HG02840 (cell line): ENCODE data around the gene OR2T10.
"Not testable (repeated sequence)": the region's sequence is repeated elsewhere in the genome, so short reads cannot be mapped to it uniquely, and the experiment has no call there.

Source experiments
- ATAC-seq: cut with Tn5 transposase; IDR thresholded peaks from one replicate; pipeline ENCODE4 v1.9.1; 2021; ENCODE audit warnings: mild to moderate bottlenecking, moderate library complexity, moderate number of reproducible peaks; ENCODE audit not compliant: unreplicated experiment, low FRiP score

Gene OR2T10

DNA sequence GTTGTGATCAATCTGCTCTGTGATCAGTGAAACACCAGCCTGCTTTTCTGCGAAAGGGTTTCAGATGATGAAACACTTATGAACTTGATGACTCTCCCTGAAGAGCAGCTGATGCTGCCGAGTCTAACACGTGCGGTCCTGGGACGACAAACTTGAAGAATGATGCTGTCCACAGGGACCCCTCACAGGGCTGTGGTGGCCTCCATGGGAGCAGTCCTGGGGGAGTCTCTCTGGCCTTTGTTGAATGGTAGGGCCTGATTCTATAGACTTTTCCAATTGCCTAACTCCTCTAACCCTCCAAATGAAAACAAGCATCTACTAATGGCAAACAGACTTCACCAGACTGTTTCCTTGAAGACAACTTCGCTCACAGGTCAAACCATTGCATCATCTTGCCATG, at the start of gene OR2T10:
TSS of gene OR2T10 (minus strand) at position 112 of the 400 bp plus-strand sequence. CDS start 3,932 bp downstream, outside the sequence.
- ATAC-seq = no peak

DNA sequence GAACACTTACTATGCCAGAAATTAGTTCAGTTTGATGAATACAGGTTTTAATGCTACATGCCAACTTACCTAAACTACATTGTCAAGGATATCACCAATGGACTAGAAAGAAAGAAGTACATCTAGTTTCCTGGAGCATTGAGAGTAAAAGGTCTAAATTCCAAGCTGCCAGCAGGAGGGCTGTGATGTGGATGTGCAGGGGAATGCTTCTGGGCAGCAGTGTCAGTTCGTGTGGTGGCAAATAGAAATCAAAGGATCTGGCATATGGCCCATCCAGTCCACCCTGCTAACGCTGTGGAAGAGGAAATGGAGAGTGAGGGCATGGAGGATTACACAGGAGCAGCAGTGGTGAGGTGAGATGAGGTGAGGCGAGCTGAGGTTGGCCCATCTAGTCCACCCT, 47.7 kb upstream of the OR2T10 start, which contains the start of gene OR2T35:
TSS of gene OR2T35 (minus strand) at position 101 of the 400 bp plus-strand sequence. CDS start 6,020 bp downstream, outside the sequence.
- not testable (repeated sequence) for ATAC-seq

DNA sequence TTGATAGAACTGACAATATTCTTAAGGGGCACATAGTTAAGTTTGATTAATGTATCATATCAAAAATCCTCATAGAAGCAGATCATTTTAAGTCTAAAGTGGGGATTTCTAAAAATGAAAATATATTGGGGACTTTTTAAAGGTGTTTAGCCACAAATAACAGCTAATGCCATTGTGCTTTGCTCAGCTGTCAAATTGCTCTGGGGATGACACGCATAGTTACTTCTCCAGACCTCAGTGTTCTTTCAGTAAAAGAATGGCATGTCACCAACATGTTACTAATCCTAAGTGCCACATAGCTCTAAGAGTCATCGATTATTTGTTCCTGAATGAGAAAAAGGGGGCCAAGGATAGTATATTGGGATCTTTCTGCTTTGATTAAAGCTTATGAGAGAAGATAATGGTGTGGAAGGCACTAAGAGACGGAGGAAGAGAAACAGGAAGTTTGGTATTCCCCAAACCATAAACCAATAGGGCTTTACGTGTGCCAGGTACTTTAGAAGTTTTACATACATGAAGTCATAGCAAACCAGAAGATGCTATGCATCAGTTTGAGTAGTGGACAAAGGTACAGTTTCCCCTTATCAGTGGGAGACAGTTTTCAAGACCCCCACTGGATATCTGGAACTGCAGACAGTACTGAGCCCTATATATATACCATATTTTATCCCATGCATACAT, 45.6 kb upstream of the OR2T10 start:
- ATAC-seq = peak; percentile 76

- not testable (repeated sequence) for ATAC-seq
Observed at GRCh38 chr1:248641583-248641982, 44.1 kb upstream of the OR2T10 start.

- peak; percentile 26 for ATAC-seq
Observed at GRCh38 chr1:248640906-248641305, 43.4 kb upstream of the OR2T10 start.

DNA sequence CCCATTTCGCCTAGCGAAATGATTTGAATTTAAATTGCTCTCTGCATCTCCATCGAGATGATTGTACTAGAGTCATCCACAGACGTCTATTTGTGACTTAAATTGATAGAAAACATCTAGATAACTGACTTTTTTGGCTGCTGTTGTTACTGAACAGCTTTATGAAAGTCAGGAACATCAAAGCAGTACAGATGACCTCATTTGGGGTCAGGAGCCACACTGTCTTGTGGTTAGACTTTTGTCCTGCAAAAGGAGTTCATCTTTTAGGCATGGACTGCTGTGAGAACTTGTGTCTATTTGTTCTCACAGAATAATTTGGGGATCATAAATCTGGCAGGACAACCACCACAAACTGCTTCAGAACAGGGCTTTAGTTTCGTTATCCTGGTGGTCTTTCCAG, 42.2 kb upstream of the OR2T10 start:
- not testable (repeated sequence) for ATAC-seq

- not testable (repeated sequence) for ATAC-seq
Observed at GRCh38 chr1:248636612-248637011, 39.1 kb upstream of the OR2T10 start.

- not testable (repeated sequence) for ATAC-seq
Observed at GRCh38 chr1:248634991-248635390, 37.5 kb upstream of the OR2T10 start, which contains the start of gene OR2T11. OR2T11 (minus strand) TSS chr1:248635091; CDS start chr1:248627128, 7,963 bp downstream.

DNA sequence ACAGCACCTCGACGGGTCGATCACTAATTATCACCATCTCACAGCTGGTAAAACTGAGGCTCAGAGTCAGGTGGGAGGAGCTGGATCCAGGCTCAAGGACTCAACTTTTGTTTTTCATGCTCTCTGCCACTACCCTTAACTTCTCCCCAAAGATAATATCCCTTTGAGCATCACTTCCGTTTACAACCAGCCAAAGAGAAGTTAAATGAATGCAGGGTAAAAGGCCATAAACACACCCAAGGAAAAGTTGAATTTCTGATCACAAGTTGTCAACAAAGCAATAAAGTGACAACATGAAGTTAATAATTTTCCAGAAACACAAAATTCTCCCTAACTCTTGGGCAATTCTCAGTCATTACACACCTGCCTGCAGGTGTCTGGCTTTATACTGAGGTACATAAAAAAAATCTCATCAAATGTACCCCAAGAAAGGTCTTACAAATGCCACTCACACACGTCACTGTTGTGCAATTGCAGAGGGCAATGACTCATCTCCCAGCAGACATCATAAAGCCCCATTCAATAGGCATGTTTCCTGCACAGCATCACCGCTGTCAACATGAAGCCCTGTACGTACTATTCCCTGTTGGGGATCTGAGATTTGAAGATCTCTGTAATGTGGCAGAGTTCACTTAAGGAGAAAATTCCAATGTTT, 34.0 kb upstream of the OR2T10 start:
- no peak for ATAC-seq

GRCh38 chr1:248630551-248630950, 33.1 kb upstream of the OR2T10 start:
- no peak for ATAC-seq

GRCh38 chr1:248627971-248628844, 30.7 kb upstream of the OR2T10 start:
- peak; percentile 96 for ATAC-seq

DNA sequence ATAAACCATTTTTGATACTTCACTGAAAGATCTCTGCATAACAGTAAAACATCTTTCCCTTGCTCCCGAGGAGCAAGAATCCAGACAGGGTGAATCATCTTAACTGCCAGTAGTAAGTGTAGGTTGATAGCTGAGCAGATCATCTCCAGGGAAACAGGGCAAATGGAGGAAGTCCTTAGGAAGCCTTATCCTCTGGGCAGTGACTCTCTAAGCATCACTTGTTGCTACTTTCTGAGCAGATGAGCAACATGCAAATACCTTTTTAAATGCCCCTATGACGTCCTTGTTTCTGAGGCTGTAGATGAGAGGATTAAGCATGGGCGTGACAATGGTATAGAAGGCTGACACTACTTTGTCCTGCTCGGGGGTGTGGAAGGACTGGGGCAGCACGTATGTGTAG, 28.5 kb upstream of the OR2T10 start:
- no peak for ATAC-seq

DNA sequence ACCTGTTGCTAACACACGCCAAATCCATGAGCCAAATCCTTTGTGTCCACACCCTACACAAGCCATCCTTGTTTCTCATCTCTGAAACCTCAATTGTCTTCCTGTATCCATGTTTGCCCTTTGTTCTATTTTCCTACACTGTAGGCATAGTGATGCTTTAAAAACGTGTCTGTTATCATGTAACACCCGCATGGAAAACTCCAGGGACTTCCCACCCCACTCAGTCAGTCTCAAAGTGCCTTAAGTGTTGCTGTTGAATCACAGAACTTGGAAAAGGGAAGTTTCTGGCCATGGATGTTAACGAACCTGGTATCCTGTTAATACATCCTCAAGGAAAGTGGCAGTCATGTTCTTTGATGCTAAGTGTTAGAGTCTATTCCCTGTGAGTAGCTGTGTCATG, 27.7 kb upstream of the OR2T10 start:
- ATAC-seq = no peak

DNA sequence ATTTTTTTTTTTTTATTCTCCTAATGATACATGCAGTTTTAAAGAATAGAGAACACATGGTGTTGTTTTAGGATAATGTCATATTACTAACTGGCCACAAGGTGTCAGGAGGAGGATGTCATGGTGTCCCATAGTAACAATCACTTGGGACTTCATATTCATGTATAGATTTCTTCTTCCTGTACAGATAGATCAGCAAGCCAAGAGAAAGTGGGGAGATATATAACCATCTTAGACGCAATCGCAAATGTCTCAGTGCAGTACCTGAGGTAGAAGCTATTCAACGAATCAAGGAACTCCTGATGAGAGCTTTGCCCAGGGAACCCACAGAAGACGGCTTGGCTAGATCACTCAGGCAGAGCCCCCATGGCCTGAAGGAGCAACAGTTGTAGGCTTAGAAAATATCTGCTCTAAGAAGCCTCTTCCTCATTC, 25.1 kb upstream of the OR2T10 start:
- peak; percentile 87 for ATAC-seq

- no peak for ATAC-seq
Observed at GRCh38 chr1:248621770-248622169, 24.3 kb upstream of the OR2T10 start.

GRCh38 chr1:248618878-248619277, 21.4 kb upstream of the OR2T10 start:
- no peak for ATAC-seq

DNA sequence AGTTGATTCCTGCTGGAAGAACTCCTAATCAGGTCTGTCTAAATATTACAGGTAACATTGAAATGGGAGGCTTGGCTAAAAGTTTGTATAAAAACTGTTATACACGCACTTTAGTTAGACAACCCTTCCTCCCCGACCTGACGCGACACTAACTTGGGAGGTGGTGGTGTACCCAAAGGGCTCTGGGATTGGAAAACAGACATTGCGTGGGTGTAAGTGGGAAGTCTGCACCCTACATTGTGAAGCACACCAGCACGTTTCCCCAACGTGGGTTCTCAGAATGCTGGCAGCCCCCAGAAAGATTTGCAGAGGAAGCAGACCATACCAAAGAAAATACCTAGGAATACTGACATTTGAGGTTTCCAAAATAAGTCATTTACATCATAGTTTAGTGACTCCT, 20.6 kb upstream of the OR2T10 start:
- ATAC-seq = no peak

GRCh38 chr1:248613742-248614141, 16.2 kb upstream of the OR2T10 start:
- peak; percentile 50 for ATAC-seq

DNA sequence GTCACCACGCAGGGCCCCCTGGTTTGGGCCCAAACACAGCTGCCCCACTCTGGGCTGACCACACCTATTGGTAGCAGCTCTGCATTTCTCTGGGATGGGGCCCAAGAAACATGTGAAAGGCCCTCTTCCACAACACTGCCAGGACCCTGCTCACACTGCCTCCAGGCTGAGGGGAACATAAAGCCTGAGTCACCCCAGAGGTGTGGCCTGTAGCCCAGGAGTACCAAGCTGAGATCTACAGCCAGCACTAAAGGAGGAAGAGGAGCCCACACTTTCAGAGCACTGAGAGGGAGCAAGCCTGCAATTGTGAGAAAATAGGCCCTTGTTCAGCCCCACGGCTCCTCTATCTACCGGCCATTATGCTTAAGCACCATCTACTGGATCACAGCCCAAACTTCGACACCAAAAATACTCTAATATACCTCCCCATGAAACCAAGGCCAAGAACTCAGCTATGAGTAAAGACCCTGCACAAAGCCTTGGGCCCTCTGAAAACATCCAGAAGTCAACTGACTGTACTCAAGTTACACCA, 14.4 kb upstream of the OR2T10 start:
- ATAC-seq = no peak

- no peak for ATAC-seq
Observed at GRCh38 chr1:248610301-248610700, 12.8 kb upstream of the OR2T10 start.
